ENCODE measurements around the gene PHF13. TPM values are rescaled to one million over a fixed set of nuclear protein-coding genes. Genes with fewer than 3 reads are reported as not detected.

The PHF13 gene
- total and polyA plus RNA-seq, 9 of the 15 experiments (the other 6 are each of a cell fraction or from before 2014, with no cell fraction given) = 1.8 to 36.1 (median 11.7) TPM

- peak; percentile 48; the same call in 1 of the 2 replicates for TF ChIP-seq REST (IDR thresholded peaks at IDR 0.05; ENCODE audit: borderline replicate concordance)
- no peak for TF ChIP-seq REST (CRISPR knock-in tag; IDR thresholded peaks at IDR 0.05; ENCODE audit: low read depth)
- TF ChIP-seq NONO (IDR thresholded peaks at IDR 0.05; ENCODE audit: low read depth in 2 of 2, low read length in 1 of 2) = no peak
- TF ChIP-seq HDGF (IDR thresholded peaks at IDR 0.05) = no peak
- no peak for TF ChIP-seq PCBP2 (IDR thresholded peaks at IDR 0.05; ENCODE audit: low read depth, low read length, poor library complexity, severe bottlenecking)
- TF ChIP-seq ZNF24 (IDR thresholded peaks at IDR 0.05) = no peak
- no peak for TF ChIP-seq ZNF263 (CRISPR knock-in tag; IDR thresholded peaks at IDR 0.05; ENCODE audit: borderline replicate concordance)
- peak; percentile 18; the same call in 1 of the 2 replicates for TF ChIP-seq JUND (IDR thresholded peaks at IDR 0.05; ENCODE audit: borderline replicate concordance, low read depth, low read length)
- no peak for TF ChIP-seq JUND (tag; IDR thresholded peaks at IDR 0.05; ENCODE audit: borderline replicate concordance, low read depth, low read length)
- TF ChIP-seq, protein P1, sequence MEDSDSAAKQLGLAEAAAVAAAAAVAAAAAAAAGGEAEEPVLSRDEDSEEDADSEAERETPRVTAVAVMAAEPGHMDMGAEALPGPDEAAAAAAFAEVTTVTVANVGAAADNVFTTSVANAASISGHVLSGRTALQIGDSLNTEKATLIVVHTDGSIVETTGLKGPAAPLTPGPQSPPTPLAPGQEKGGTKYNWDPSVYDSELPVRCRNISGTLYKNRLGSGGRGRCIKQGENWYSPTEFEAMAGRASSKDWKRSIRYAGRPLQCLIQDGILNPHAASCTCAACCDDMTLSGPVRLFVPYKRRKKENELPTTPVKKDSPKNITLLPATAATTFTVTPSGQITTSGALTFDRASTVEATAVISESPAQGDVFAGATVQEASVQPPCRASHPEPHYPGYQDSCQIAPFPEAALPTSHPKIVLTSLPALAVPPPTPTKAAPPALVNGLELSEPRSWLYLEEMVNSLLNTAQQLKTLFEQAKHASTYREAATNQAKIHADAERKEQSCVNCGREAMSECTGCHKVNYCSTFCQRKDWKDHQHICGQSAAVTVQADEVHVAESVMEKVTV (CRISPR knock-in tag; IDR thresholded peaks at IDR 0.05) = peak; percentile 63; the same call in 1 of the 2 replicates
These were observed 33.1 kb downstream of the PHF13 start (continued) for GRCh38 chr1:6646499-6647148.

All from K562 (cell line).